ENCODE data around the gene DNAL4.
A peak's percentile ranks its signal among the peaks of the same experiment; 100 is the strongest.

DNAL4 gene

GRCh38 chr22:38758276-38758945 is 35.5 kb downstream of the DNAL4 start:
- DNase-seq (ENCODE audit: low spot score), result no peak

GRCh38 chr22:38757464-38757757 is 36.5 kb downstream of the DNAL4 start:
- no peak for DNase-seq (ENCODE audit: low spot score)

GRCh38 chr22:38756711-38757463 is 37.1 kb downstream of the DNAL4 start:
- DNase-seq (ENCODE audit: low spot score), result no peak

GRCh38 chr22:38755911-38756532 is 37.9 kb downstream of the DNAL4 start, which contains the start of gene SUN2:
SUN2 (minus strand) TSS chr22:38755998; CDS start chr22:38752628, 3,370 bp downstream.
- DNase-seq (ENCODE audit: low spot score), result peak; percentile 92

GRCh38 chr22:38755155-38755910 is 38.6 kb downstream of the DNAL4 start:
- DNase-seq (ENCODE audit: low spot score), result peak; percentile 86

GRCh38 chr22:38754751-38755154 is 39.2 kb downstream of the DNAL4 start:
- DNase-seq (ENCODE audit: low spot score), result no peak

GRCh38 chr22:38753948-38754750 is 39.8 kb downstream of the DNAL4 start:
- no peak for DNase-seq (ENCODE audit: low spot score)

- no peak for DNase-seq (ENCODE audit: low spot score)
Observed at GRCh38 chr22:38751422-38752346, 42.3 kb downstream of the DNAL4 start.

- DNase-seq (ENCODE audit: low spot score), result no peak
Observed at GRCh38 chr22:38751066-38751421, 42.9 kb downstream of the DNAL4 start.

- no peak for DNase-seq (ENCODE audit: low spot score)
Observed at GRCh38 chr22:38750638-38751037, 43.3 kb downstream of the DNAL4 start.

GRCh38 chr22:38750104-38750503 is 43.8 kb downstream of the DNAL4 start:
- no peak for DNase-seq (ENCODE audit: low spot score)

- no peak for DNase-seq (ENCODE audit: low spot score)
Observed at GRCh38 chr22:38748487-38749136, 45.3 kb downstream of the DNAL4 start.

- no peak for DNase-seq (ENCODE audit: low spot score)
Observed at GRCh38 chr22:38745676-38746460, 48.1 kb downstream of the DNAL4 start.

GRCh38 chr22:38744981-38745380 is 49.0 kb downstream of the DNAL4 start:
- no peak for DNase-seq (ENCODE audit: low spot score)

- no peak for DNase-seq (ENCODE audit: low spot score)
Observed at GRCh38 chr22:38742176-38742942, 51.6 kb downstream of the DNAL4 start.

- DNase-seq (ENCODE audit: low spot score), result no peak
Observed at GRCh38 chr22:38741576-38741975, 52.4 kb downstream of the DNAL4 start.

GRCh38 chr22:38741166-38741565 is 52.8 kb downstream of the DNAL4 start:
- DNase-seq (ENCODE audit: low spot score), result no peak

- DNase-seq (ENCODE audit: low spot score), result no peak
Observed at GRCh38 chr22:38740754-38741153, 53.2 kb downstream of the DNAL4 start.
